GM23338 (cell line): ENCODE measurements around the gene OBSL1. TPM values are rescaled to one million over a fixed set of nuclear protein-coding genes. Genes with fewer than 3 reads are reported as not detected.

Source experiments
- ATAC-seq: fragments of 200-7000 bp; cut with Tn5 transposase; 3 replicates; pipeline ENCODE4 v1.9.1; 2020
- DNase-seq: peaks from one replicate; pipeline ENCODE4 v3.0.0-alpha.2; 2015; ENCODE audit warnings: low spot score
- H2AFZ ChIP-seq: fragments of 200-600 bp; sonication (generic); 2 replicates; pipeline ENCODE4 v1.8.0; 2016; ENCODE audit warnings: antibody characterized with exemption, mild to moderate bottlenecking, moderate library complexity
- H3F3A ChIP-seq: fragments of 200-600 bp; sonication (generic); replicated peaks from 2 replicates; pipeline ENCODE4 v1.8.0; 2017; ENCODE audit warnings: antibody characterized with exemption, mixed run types, low read depth
- H3K27ac ChIP-seq: fragments of 200-600 bp; sonication (generic); 2 replicates; pipeline ENCODE4 v1.6.1; 2016; ENCODE audit warnings: low read depth
- H3K27me3 ChIP-seq: fragments of 200-600 bp; sonication (generic); 2 replicates; pipeline ENCODE4 v1.8.0; 2016; ENCODE audit warnings: mild to moderate bottlenecking, mixed run types, moderate library complexity; ENCODE audit not compliant: insufficient read depth
- H3K36me3 ChIP-seq: fragments of 200-600 bp; sonication (generic); 2 replicates; pipeline ENCODE4 v1.8.0; 2016; ENCODE audit warnings: mild to moderate bottlenecking; ENCODE audit not compliant: insufficient read depth
- H3K4me1 ChIP-seq: fragments of 200-600 bp; sonication (generic); 2 replicates; pipeline ENCODE4 v1.8.0; 2016; ENCODE audit warnings: mild to moderate bottlenecking, moderate library complexity; ENCODE audit not compliant: insufficient read depth
- H3K4me2 ChIP-seq: fragments of 200-600 bp; sonication (generic); 2 replicates; pipeline ENCODE4 v1.7.1; 2017; ENCODE audit warnings: mixed run types
- H3K4me3 ChIP-seq: fragments of 200-600 bp; sonication (generic); 2 replicates; pipeline ENCODE4 v1.6.1; 2016; ENCODE audit warnings: mixed run types
- H3K79me2 ChIP-seq: fragments of 200-600 bp; sonication (generic); replicated peaks from 2 replicates; pipeline ENCODE4 v1.8.0; 2017; ENCODE audit warnings: mild to moderate bottlenecking; ENCODE audit not compliant: insufficient read depth
- H3K9me2 ChIP-seq: fragments of 200-600 bp; sonication (generic); 2 replicates; pipeline ENCODE4 v1.8.0; 2017; ENCODE audit not compliant: insufficient read depth
- H4K20me1 ChIP-seq: fragments of 200-600 bp; sonication (generic); replicated peaks from 2 replicates; pipeline ENCODE4 v1.8.0; 2017; ENCODE audit warnings: mild to moderate bottlenecking; ENCODE audit not compliant: insufficient read depth
- H3K27ac Mint-ChIP-seq: 2 replicates; pipeline ENCODE4 v1.8.0; 2020; ENCODE audit warnings: inconsistent platforms, mild to moderate bottlenecking, moderate library complexity, mixed read lengths
- H3K27me3 Mint-ChIP-seq: 3 replicates; pipeline ENCODE4 v1.8.0; 2022; ENCODE audit warnings: low read depth, mild to moderate bottlenecking, moderate library complexity, mixed read lengths, inconsistent platforms; ENCODE audit not compliant: insufficient read depth, poor library complexity
- H3K36me3 Mint-ChIP-seq: 3 replicates; pipeline ENCODE4 v1.8.0; 2021; ENCODE audit warnings: low read depth, mild to moderate bottlenecking, inconsistent platforms, moderate library complexity, mixed read lengths
- H3K4me1 Mint-ChIP-seq: 3 replicates; pipeline ENCODE4 v1.8.0; 2020; ENCODE audit warnings: mild to moderate bottlenecking, inconsistent platforms, mixed read lengths
- H3K4me3 Mint-ChIP-seq: 3 replicates; pipeline ENCODE4 v1.8.0; 2021; ENCODE audit warnings: moderate library complexity, mild to moderate bottlenecking, inconsistent platforms, mixed read lengths
- H3K9me3 Mint-ChIP-seq: 3 replicates; pipeline ENCODE4 v1.8.0; 2020; ENCODE audit warnings: moderate library complexity, mild to moderate bottlenecking, inconsistent platforms, mixed read lengths
- CTCF ChIP-seq, 2 experiments: fragments of 200-600 bp in 1 of 2; sonication (generic) in 1 of 2; conservative IDR thresholded peaks; 2 replicates each; pipeline versions ENCODE4 v1.5.1 to v1.6.1; 2016 to 2017; ENCODE audit warnings: antibody characterized with exemption in 2 of 2, low read depth in 2 of 2, mild to moderate bottlenecking in 2 of 2, moderate library complexity in 1 of 2
- JUNB ChIP-seq: IDR thresholded peaks from one replicate; pipeline ENCODE4 v1.6.1; 2016; ENCODE audit warnings: antibody characterized with exemption; ENCODE audit not compliant: unreplicated experiment
- POLR2AphosphoS5 ChIP-seq: IDR thresholded peaks from 2 replicates; pipeline ENCODE4 v1.6.1; 2016; ENCODE audit warnings: antibody characterized with exemption, low read depth
- STAT1 ChIP-seq: IDR thresholded peaks from one replicate; pipeline ENCODE4 v1.6.1; 2016; ENCODE audit warnings: antibody characterized with exemption; ENCODE audit not compliant: unreplicated experiment
- ZNF462 ChIP-seq: fragments of 250-450 bp; sonication (Bioruptor Pico); IDR thresholded peaks from 2 replicates; pipeline ENCODE4 v1.5.0; 2020; ENCODE audit warnings: mild to moderate bottlenecking, moderate library complexity
- polyA plus RNA-seq: library from polyadenylated mRNA; unstranded; fragments of >200 nt; fragmentation: Nextera tagmentation; extraction: Ambion mirVana; gene quantifications from 2 replicates; pipeline ENCODE4 v1.2.1, GENCODE V29; 2016
- total RNA-seq: library from RNA; depleted of rRNA; stranded (reverse); fragments of >200 nt; shearing (Covaris generic); gene quantifications from 2 replicates; pipeline ENCODE4 v1.2.3, GENCODE V29; 2014

OBSL1 gene
- total and polyA plus RNA-seq, 2 experiments from 2014 or later: 94.9 to 207 TPM

- Histone ChIP-seq H3K27ac (no peak overlapping the region), H2AFZ (no peak overlapping the region), H3K79me2 (no peaks in the 10 kb centered on the region), H3K36me3 (no peaks in the 10 kb centered on the region), H3K9me2 (no peaks in the 10 kb centered on the region), H3K27me3 (no peaks in the 10 kb centered on the region), H4K20me1 (no peaks in the 10 kb centered on the region), H3K4me3 (no peak overlapping the region), H3F3A (0 out of 2 replicates have a peak, but pooled peaks cover 3% of the 10 kb centered on the region), H3K4me2 (no peak overlapping the region), H3K4me1 (no peaks in the 10 kb centered on the region)
- Mint-ChIP-seq H3K36me3 (peaks cover 35% of the 10 kb centered on the region; the same call in 1 of the 3 replicates), H3K9me3 (no peaks in the 10 kb centered on the region), H3K4me1 (peaks cover 5% of the 10 kb centered on the region; the same call in 2 of the 3 replicates), H3K27me3 (peaks cover 17% of the 10 kb centered on the region), H3K4me3 (no peak overlapping the region), H3K27ac (no peak overlapping the region)
- TF ChIP-seq CTCF (conservative IDR thresholded peaks at IDR 0.05; ENCODE audit: low read depth in 2 of 2) (no peak), ZNF462 (no peak), STAT1 (no peak), JUNB (no peak), POLR2AphosphoS5 (no peak)
- ATAC-seq: no peak
- DNase-seq: no peak
Observed at GRCh38 chr2:219609149-219609750, 37.9 kb upstream of the OBSL1 start.
